Hematopoietic multipotent progenitor cell (in vitro differentiated cells): ENCODE data around the gene KCNH8. TPM values are rescaled to one million over a fixed set of nuclear protein-coding genes. Genes with fewer than 3 reads are reported as not detected.
A peak's percentile ranks its signal among the peaks of the same experiment; 100 is the strongest.

Source experiments
- DNase-seq, 3 donors: peaks; one replicate each; pipeline ENCODE4 v3.0.0-alpha.2; 2011 to 2015; ENCODE audit warnings: low read depth in 2 of 3, low spot score in 2 of 3
- total RNA-seq: library from RNA; depleted of rRNA; stranded (reverse); fragments of >200 nt; gene quantifications from one replicate; pipeline ENCODE4 v1.2.3, GENCODE V29; 2012

KCNH8 gene
- total RNA-seq, 1 donor, result 0.54 TPM

GRCh38 chr3:19248143-19248542, 99.8 kb downstream of the KCNH8 start:
- no peak for DNase-seq

- no peak for DNase-seq
Observed at GRCh38 chr3:19248767-19249166, 100.5 kb downstream of the KCNH8 start.

GRCh38 chr3:19250959-19251610, 102.8 kb downstream of the KCNH8 start:
- DNase-seq, result no peak

- peak in 2 of 3 donors; percentile 26 to 82 for DNase-seq
Observed at GRCh38 chr3:19254189-19254588, 105.9 kb downstream of the KCNH8 start.

GRCh38 chr3:19254784-19255338, 106.6 kb downstream of the KCNH8 start:
- no peak for DNase-seq

GRCh38 chr3:19256313-19256712, 108.0 kb downstream of the KCNH8 start:
- no peak for DNase-seq

GRCh38 chr3:19263606-19264005, 115.3 kb downstream of the KCNH8 start:
- DNase-seq, result no peak

GRCh38 chr3:19264424-19264823, 116.1 kb downstream of the KCNH8 start:
- no peak for DNase-seq

- DNase-seq, result no peak
Observed at GRCh38 chr3:19267040-19267439, 118.7 kb downstream of the KCNH8 start.

- DNase-seq, result no peak
Observed at GRCh38 chr3:19270481-19270880, 122.2 kb downstream of the KCNH8 start.

GRCh38 chr3:19272296-19272695, 124.0 kb downstream of the KCNH8 start:
- peak in 1 of 3 donors; percentile 23 for DNase-seq

GRCh38 chr3:19273091-19273490, 124.8 kb downstream of the KCNH8 start:
- no peak for DNase-seq

GRCh38 chr3:19274576-19274975, 126.3 kb downstream of the KCNH8 start:
- DNase-seq, result no peak

GRCh38 chr3:19284974-19285373, 136.7 kb downstream of the KCNH8 start:
- DNase-seq, result no peak

GRCh38 chr3:19293295-19293694, 145.0 kb downstream of the KCNH8 start:
- no peak for DNase-seq

- no peak for DNase-seq
Observed at GRCh38 chr3:19295208-19295607, 146.9 kb downstream of the KCNH8 start.

- DNase-seq, result no peak
Observed at GRCh38 chr3:19331931-19332330, 183.6 kb downstream of the KCNH8 start.

GRCh38 chr3:19334120-19334519, 185.8 kb downstream of the KCNH8 start:
- no peak for DNase-seq

- no peak for DNase-seq
Observed at GRCh38 chr3:19338769-19339168, 190.5 kb downstream of the KCNH8 start.

GRCh38 chr3:19342389-19342788, 194.1 kb downstream of the KCNH8 start:
- DNase-seq, result no peak

- DNase-seq, result no peak
Observed at GRCh38 chr3:19346759-19347158, 198.4 kb downstream of the KCNH8 start.

GRCh38 chr3:19347671-19348070, 199.4 kb downstream of the KCNH8 start:
- DNase-seq, result peak in 2 of 3 donors; percentile 34 to 78

- DNase-seq, result no peak
Observed at GRCh38 chr3:19348500-19348899, 200.2 kb downstream of the KCNH8 start.
